GM21825 (cell line): ENCODE measurements around the gene AKAP6.

Experiments used
- ATAC-seq: cut with Tn5 transposase; IDR thresholded peaks from one replicate; pipeline ENCODE4 v1.9.1; 2021; ENCODE audit warnings: mild to moderate bottlenecking, moderate library complexity; ENCODE audit not compliant: unreplicated experiment

AKAP6 gene

DNA sequence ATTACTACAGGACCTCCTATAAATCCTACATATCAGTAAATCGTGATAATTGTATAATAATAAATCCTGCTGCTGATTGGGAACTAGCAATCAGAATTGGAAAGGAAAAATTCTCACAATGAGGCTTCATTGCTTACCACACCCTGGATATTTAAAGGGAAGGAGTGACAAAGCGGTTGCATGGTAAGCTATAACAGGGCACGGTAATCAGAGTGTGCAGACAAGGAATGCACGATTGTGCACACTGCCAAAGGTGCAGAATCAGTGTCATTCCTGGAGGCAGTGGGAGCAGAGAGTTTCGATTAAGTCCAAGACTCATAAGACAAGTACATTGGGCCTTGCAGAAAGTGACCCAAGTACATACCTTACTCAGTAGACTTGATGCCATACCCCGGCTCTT lies 332.1 kb downstream of the AKAP6 start:
- ATAC-seq: no peak

DNA sequence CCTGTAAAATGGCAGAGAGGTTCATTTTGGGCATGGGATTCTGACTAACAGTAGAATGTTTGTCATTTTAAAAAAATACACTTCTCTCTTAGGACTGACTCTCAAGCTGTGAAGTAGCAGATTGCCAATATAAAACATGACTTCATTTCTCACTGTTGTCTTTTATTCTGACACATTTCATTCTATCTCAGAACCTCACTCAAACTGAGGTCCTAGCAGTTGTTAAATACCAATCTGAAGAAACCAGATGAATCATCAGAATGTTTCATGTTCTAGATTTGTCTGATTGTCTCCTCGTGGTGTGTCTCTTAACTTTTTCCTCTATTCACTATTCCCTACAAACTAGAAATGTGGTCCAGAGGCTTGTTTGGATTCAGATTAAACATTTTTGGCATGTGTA lies 333.1 kb downstream of the AKAP6 start:
- no peak for ATAC-seq

DNA sequence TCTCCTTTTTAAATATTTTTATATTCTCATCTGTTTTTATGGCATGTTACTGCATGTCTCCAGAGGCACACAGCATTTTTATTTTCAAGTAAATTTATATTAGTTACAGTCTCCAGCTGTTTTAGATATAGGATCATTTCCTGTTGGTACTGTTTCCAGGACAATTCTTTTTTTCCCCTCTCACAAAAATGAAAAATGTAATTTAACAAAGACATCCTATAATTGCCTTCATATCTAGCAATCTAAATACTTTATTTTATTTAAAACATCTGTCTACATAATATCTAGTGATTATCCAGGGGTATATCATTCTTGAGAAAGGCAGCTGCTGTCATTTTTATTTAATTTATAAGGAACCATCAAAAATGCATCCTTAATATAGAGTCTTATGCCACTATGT lies 337.2 kb downstream of the AKAP6 start:
- ATAC-seq: no peak

DNA sequence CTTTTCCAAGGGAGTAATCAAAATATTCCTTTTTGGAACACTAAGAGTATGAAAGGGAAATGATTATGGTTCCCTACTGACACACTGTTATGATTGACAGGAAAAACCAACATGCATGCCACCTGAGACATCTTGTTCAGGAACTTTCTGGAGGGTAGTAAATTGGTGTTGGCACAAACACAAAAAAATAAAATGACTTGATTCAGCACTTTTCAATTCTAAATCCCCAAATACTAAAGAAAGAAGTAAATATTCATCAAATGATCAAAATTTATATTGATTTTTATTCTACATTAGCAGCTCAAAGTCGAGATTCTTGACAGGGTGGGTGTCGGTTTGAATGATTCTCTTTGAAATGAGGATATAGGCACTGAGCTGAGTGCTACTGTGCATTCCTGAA lies 338.2 kb downstream of the AKAP6 start:
- no peak for ATAC-seq

DNA sequence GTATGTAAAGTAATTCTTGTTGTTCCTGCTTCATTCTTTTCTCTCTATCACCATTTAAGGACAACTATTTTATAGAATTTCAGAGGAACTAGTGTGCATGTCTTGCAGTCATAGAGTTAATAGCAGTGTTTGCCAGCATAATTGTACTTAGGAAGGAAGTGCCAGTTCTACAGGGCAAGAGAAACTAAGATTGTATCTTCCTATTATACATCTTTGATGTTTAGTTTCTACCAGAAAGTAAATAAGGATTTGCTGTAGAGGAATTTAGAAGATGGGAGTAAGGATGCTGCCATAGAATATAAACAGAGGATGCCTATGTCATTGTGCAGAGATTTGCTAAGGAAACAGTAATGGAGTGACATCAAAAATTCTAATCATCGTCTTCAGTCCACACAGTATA lies 338.7 kb downstream of the AKAP6 start:
- no peak for ATAC-seq

DNA sequence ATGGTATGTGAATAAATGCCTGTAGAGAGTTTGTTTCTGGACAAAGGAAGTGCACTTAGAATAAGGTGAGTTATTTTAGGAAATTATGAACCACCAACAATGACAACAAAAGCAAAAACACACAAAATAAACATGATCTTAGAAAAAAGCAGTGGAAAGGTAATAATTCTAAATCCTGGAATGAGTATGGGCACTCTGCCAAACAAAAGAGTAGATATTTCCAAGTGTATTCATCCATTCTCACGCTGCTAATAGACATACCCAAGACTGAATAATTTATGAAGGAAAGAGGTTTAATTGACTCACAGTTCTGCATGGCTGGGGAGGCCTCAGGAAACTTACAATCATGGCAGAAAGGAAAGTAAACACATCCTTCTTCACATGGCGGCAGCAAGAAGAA lies 340.3 kb downstream of the AKAP6 start:
- ATAC-seq: no peak

DNA sequence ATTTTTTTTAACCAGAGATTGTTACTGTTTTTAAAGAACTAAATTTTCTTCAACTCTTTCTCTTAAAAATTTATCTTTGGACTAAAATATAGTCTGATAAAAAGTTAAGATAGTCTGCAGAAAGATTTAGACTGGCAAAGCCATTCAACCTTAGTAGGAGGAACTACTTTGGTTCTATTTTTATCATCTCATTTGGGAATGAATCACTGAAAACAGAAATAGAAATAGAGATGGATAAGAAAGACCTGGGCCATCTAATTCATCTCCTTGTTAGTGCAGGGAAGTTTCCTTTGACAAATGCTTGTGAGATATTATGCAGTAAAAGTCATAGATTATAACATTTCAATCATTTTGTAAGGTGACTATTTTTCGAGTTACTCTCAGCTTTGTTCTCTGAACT lies 346.3 kb downstream of the AKAP6 start:
- ATAC-seq: no peak

DNA sequence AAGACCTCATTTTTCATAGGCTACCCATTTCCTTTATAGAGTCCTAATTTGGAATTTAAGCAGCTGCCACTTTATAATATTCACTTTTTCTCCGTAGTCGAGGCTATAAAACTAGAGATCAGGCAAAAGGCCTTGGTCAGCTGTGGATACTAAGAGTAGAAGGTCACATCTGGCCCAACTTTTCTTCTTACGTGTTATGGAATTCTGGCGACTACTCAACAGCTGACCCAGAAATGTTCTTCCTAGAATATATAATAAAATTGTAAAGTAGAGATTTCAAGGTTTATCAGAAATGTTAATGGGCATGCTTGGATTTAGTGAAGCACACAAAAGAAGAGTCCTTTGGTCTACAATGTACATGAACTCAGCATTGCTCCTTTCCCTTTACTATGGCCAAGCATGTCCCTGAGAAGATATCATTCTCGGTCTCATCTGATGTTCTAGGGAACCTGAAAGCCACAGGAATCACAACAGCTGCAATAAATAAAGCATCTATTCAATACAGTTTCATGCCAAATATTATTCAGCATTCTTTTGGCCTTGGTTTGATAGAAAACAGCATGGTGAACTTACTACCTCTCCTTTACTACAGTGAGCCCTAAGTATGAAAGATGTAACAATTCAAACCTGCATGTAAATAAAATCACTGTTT lies 348.2 kb downstream of the AKAP6 start:
- no peak for ATAC-seq

DNA sequence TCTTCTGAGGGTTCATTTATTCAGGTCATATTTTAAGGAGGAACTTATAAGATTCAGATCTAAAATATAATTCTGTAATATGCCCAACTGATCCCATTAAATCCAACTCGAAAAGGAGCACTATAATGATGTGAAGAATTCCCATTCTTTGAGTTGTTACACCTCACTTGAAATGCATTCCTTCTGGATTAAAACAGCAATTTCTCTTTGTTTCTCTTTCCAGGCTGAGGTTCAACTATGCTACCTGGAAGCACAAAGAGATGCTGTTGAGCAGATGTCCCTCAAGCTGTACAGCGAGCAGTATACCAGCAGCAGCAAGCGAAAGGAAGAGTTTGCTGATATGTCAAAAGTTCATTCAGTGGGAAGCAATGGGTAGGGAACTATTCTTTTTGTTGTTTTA lies 349.0 kb downstream of the AKAP6 start:
- no peak for ATAC-seq

DNA sequence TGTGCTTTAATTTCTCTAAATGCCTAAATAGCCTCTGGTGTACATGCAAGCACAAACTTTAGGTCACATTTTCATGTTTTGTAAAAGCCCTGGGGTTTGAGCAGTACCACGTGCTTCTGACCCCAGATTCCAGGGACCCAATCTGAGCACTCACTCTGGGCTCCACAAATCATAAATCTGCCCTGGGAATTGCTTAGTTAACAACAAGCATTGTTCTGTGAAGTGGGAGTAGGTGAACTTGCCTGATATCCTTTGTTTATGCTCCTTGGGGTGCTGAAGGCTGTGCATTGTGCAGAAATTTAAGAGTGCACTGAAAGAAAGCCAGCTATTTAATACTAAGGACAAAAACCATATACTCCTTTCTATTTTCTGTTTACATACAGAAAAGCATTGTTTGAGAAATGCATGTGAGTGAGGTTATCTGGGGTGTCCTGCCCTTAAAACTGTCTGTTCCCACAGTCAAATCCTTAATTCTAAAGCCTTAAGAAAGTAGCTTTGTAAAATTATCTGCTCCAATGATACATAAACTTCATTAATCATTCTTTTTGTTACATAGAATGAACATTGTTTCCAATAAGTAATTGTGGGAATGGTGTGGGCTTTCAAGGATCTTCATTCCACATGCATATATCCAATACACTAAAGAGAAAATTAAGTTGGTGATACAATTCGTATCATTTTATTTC lies 351.0 kb downstream of the AKAP6 start:
- no peak for ATAC-seq

DNA sequence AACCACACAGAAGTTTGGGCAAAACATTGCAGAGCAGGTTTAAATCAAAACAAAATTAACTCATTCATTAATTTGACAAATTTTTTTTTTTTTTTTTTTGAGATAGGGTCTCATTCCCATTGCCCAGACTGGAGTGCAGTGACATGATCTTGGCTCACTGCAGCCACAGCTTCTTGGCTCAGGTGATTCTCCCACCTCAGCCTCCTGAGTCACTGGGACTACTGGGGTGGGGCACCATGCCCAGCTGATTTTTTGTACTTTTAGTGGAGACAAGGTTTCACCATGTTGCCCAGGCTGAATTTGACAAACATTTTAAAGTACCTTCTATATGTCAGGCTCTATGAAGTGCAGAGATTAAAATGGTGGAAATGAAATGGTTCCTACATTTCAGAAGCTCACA lies 352.5 kb downstream of the AKAP6 start:
- no peak for ATAC-seq

DNA sequence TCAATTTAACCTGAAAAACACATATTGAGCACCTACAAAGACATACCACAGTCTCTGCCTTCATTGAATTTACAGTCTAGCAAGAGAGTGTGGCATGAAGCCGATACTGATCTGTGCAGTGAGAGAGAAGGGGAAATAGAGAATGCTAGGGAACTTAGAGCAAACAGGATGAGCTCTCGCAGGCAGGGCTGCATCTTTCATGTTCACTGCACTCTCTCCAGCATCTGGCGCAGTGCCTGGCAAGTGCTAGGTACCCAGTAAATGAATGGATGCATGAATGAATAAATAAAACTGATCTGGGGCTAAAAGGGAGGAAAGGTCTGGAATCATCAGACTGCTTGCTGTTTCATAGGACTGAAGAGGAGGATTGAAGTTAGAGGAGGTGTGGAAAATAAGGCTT lies 353.1 kb downstream of the AKAP6 start:
- no peak for ATAC-seq

DNA sequence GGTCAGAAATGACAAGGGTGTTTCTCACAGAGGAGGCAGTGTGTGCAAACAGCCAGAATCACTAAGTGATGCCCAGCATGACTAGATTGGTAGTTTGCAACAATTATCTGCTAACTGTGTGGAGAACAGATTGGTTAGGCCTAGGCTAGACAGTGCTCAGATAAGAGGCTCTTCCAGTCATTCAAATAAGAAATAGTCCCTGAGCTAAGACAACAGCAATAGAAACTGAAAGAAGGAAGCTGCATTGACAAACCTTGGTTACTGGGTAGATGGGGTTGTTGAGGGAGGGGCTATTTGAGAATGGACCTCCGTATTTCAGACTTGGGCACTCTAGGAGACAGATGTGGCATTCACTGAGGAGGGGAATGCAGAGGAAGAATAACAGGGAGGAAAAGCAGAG lies 354.6 kb downstream of the AKAP6 start:
- no peak for ATAC-seq

DNA sequence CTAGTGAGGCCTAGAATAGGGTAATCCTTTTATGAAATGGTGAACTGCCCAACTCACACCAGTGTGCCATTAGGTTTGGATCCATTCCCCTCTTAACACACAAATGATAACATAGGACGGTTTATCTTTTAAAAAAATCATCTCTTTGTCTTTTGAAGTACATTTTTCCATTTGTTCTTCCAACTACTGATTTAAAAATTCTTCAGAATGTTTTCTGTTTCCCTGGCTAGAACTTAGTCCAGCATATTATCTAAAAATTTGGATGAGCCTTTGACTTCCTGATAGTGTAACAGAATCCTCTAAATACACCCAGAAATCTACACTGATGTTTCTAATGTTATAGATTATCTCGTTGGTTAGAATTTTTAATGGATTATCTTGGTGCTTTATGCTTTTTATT lies 359.8 kb downstream of the AKAP6 start:
- no peak for ATAC-seq

DNA sequence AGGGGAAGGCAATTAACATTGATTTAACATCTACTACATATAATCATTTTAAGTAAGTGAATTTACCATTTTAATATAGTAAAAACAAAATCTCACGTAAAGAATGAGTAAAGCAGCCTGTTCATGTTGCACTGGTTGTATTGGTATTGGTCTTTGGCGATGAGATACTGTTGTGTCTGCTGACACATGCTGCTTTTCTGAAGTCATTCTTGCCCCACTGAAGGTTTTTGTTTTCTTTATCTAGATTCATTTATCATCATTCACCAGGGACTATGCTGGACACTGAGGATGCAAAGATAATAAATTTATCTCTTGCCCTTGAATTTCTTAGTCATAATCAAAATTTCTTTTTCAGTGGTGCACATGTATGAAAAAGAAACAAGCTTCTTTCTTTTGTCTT lies 363.3 kb downstream of the AKAP6 start:
- no peak for ATAC-seq

DNA sequence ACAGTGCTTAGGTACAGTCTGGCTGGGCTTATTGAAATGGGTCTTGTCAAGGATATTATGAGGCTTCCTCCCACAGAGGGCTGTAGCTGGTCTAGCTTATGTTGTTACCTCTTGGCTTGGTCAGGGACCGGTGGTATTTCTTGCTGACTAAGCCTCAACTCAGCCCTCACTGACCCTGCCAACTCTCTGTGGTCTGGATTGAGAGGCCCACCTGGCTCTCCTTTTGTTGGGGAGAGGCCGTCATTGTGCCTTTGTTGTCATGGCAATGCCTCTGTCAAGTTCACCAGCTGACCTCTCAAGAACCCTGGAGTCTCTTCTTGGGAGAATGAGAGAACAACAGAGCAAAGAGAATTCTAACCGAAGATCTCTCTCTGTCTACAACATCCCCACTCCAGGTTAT lies 364.0 kb downstream of the AKAP6 start:
- no peak for ATAC-seq

DNA sequence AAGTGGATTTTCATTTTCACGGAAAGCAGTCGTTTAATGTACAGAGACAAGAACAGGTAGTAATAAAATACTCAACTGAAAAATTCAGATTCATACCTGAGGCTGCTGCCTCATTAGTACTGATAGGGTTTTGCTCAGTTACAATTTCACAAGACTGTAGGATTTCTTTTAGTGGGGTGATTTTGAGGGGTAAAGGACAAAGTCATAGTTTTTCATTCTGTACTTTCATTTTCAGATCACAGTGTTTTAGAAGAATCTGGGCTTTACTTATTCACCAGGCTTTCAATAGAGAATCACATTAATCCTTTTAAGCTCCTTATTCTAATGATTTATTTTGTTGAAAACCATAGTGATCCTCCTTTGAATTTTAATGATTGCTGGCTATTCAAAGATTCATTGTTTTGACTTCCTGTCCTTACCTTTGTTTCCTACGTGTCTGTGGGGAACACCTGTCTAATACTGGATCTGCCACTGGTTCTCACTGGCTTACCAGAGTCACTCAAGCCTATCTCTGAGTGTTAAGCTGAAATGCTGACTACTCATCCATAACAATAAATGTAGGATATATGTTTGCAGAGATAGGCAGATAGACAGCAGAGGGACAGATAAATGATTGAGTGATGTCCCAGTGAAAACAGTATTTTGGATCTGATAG lies 365.8 kb downstream of the AKAP6 start:
- ATAC-seq: no peak

DNA sequence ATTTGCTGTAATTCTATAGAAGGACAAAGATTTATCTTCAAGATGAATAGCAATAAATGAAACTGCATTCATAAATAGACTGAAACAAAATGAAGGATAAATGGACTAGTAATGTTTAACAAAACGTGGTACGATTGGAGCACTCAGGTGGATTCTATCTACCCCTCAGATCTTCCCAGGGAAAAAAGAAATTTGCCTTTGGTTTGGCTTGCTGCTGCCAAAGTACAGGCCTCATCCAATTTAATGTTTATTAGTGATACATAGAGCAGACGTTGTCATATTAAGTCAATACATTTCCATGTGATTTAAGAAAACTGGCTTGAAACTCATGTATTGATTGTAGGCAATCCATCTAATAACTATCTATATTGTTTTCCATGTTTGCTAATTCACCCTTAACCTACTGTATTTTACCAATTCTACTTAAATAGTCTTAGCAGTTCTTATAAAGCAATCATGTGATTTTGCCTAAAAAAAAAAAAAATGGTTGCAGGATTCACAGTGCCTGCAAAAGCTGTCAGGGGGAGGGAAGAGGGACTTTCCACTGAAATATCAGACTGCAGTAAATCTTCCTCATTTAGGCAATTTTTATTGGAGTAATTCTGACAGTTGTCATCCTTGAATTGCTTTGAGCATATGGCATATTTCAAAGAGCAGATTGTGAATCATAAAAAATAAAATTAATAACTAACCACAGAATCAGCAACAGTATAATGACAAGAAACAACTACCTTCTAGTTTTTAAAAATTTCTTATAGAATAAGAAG lies 367.4 kb downstream of the AKAP6 start:
- ATAC-seq: no peak

DNA sequence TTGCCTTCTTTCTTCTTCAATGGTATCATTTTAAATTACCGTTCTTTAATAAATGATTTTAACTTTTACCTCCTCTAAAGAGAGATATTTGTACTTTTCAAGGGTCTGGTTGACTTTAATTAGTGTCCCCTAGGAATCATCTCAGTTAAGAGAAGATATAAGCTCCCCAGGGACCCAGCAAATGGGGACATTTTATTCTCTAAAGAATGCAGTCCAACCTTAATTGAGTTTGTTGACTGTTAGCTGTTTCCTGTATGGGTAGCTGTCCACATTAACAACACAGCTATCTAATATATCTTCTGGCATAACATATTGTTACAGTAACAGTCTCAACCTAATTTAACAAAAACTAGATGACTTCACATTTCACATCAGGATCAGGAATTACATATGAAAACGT lies 368.0 kb downstream of the AKAP6 start:
- ATAC-seq: no peak

DNA sequence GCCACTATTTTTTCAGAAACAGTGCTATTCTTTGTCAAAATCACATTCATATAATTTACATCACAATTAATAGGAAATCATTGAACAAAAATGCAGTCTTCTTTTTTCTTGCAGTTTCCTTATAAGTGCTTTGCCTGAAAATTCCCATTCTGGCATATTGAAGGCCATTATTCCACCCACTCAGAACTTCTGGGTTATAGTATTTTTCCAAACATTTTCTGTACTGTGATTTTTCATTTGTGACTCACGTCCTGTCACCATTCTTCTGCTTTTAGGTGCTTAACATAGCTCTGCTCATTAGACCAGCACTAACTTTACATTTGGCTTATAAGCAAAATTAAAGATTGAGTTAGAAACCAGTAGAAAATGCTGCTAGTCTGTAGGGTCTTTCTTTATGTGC lies 368.6 kb downstream of the AKAP6 start:
- no peak for ATAC-seq

DNA sequence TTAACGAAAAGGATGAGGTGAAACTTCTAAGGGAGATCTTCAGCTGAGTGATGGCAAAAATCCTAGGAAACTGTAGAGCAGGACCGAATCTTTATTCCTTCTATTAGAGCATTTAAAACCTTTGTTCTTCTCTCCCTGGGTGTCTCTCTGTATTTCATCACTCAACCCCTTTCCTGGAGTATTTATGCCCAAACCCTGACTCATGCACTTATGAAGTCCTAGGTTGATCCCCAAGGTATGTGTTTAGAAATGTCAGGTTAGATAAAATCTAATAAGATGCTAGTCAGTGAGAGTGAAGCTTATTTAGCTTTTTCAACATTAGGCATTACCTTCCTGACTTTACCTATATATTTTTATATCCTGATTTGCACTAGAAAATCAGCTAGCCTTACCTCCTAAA lies 369.7 kb downstream of the AKAP6 start:
- no peak for ATAC-seq

DNA sequence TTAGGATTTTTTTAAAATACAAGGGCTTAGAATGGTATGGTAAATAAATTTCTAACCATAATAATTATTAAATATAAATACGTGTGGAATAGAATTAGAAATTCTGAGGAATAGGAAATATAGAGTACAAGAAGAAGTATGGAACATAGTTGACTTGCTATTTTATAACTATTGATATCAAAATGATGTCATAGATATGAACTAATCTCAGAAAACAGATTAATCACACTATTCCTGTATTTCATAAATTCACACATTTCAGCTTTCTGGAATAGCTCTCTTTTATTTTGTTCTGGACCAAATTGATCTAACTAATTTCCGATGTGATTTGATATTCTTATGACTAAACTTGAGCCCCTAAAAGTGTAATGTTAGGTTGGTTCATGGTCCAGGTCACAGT lies 372.4 kb downstream of the AKAP6 start:
- ATAC-seq: no peak
